Esophagus muscularis mucosa (tissue), 4 donors: ENCODE measurements around the gene DPP7. TPM values are rescaled to one million over a fixed set of nuclear protein-coding genes. Genes with fewer than 3 reads are reported as not detected.
A peak's percentile ranks its signal among the peaks of the same experiment; 100 is the strongest.

Experiments
- DNase-seq: peaks from one replicate; pipeline ENCODE4 v3.0.0-alpha.2; 2017; ENCODE audit errors: extremely low spot score
- H3K27ac ChIP-seq, 4 donors: fragments of 200-600 bp; sonication (generic); replicated peaks in 1 of 4; 1 replicate in 3 of 4; 2 replicates in 1 of 4; pipeline ENCODE4 v1.5.1; 2016 to 2019; ENCODE audit warnings: mild to moderate bottlenecking in 1 of 4
- H3K27me3 ChIP-seq, 4 donors: fragments of 200-600 bp; sonication (generic); one replicate each; pipeline versions ENCODE4 v1.5.1 to v1.6.0; 2016 to 2019
- H3K36me3 ChIP-seq, 4 donors: fragments of 200-600 bp; sonication (generic); one replicate each; pipeline ENCODE4 v1.5.1; 2016 to 2019
- H3K4me1 ChIP-seq, 4 donors: fragments of 200-600 bp; sonication (generic); one replicate each; pipeline ENCODE4 v1.5.1; 2016 to 2019
- H3K4me3 ChIP-seq, 4 donors: fragments of 200-600 bp; sonication (generic); 1 replicate in 2 of 4; 2 replicates in 2 of 4; pipeline ENCODE4 v1.5.1; 2016 to 2019; ENCODE audit warnings: mild to moderate bottlenecking in 4 of 4, moderate library complexity in 1 of 4
- H3K9me3 ChIP-seq, 4 donors: fragments of 200-600 bp; sonication (generic); 1 replicate in 3 of 4; 2 replicates in 1 of 4; pipeline ENCODE4 v1.5.1; 2016 to 2019
- CTCF ChIP-seq, 3 experiments: fragments of 200-600 bp in 2 of 3; fragments of 450-650 bp in 1 of 3; sonication (generic) in 2 of 3; IDR thresholded peaks; one replicate each; pipeline ENCODE4 v1.5.1; 2017 to 2019; ENCODE audit warnings: antibody characterized with exemption in 3 of 3, mild to moderate bottlenecking in 2 of 3, moderate library complexity in 1 of 3
- EP300 ChIP-seq: sonication (generic); formaldehyde crosslinking; IDR thresholded peaks from one replicate; pipeline ENCODE4 v1.6.1; 2017; ENCODE audit warnings: antibody characterized with exemption
- POLR2A ChIP-seq: fragments of 450-650 bp; IDR thresholded peaks from one replicate; pipeline ENCODE4 v1.6.1; 2017; ENCODE audit warnings: antibody characterized with exemption, moderate library complexity, mild to moderate bottlenecking, low read depth
- POLR2AphosphoS5 ChIP-seq, 2 donors: sonication (generic); formaldehyde crosslinking; IDR thresholded peaks; one replicate each; pipeline ENCODE4 v1.6.1; 2017; ENCODE audit warnings: antibody characterized with exemption in 2 of 2
- WGBS: methylation state at CpG from one replicate; pipeline ENCODE4 v1.1.5; 2018; 5-methylcytosine and 5-hydroxymethylcytosine counted together
- intact Hi-C: fragments of 100-400 bp; cut with DNase I; formaldehyde crosslinking; loops from one replicate; pipeline ENCODE4 v1.15.1; 2023
- total RNA-seq, 4 donors: library from RNA; depleted of rRNA; stranded (reverse); fragments of >200 nt; gene quantifications; one replicate each; pipeline versions ENCODE4 v1.1.0 to v1.2.1, GENCODE V29; 2016

The DPP7 gene
- total RNA-seq, 4 donors from 2014 or later: 90.1 to 121 (median 104) TPM

DNA sequence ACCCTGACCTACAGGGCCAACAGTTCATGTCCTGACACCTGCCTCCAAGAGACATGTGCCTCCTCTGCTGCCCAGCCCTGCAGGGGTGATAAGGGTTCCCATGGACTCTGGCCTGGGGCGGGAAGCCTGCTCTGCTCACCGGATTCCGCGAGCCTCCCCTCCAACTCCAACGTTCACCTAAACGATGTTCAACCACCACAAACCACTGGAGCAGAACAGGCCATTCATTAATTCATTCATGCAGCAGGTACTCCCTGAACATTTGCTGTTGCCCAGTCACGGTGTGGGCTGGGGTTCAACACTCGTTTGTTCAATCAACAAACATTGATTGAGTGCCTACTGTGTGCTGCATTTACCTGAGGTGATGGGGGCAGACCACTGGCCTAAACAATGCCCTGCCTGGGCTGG is 40.5 kb downstream of the DPP7 start:
- WGBS: 90% methylated on average over 8 of the region's 8 CpGs
- no peak for TF ChIP-seq POLR2AphosphoS5 (IDR thresholded peaks at IDR 0.05)
- no peak for TF ChIP-seq POLR2A
- TF ChIP-seq EP300: no peak
- no peak for TF ChIP-seq CTCF (IDR thresholded peaks at IDR 0.05)
- Histone ChIP-seq H3K9me3 (no peaks in the 10 kb centered on the region), H3K4me1 (peaks cover 23 to 50% (median 47%) of the 10 kb centered on the region in 4 donors), H3K36me3 (peaks cover 0 to 5% (median 4%) of the 10 kb centered on the region in 4 donors), H3K27ac (no peak overlapping the region), H3K4me3 (no peak overlapping the region), H3K27me3 (peaks cover 0 to 23% (median 8%) of the 10 kb centered on the region in 4 donors)
- no peak for DNase-seq
- intact Hi-C loops: no loop called here

- Histone ChIP-seq H3K27ac (peak overlapping the region in 1 of 4 donors; percentile 36), H3K9me3 (no peaks in the 10 kb centered on the region), H3K4me1 (peaks cover 12 to 25% (median 24%) of the 10 kb centered on the region in 4 donors), H3K4me3 (no peak overlapping the region), H3K36me3 (no peaks in the 10 kb centered on the region), H3K27me3 (peaks cover 0 to 25% (median 15%) of the 10 kb centered on the region in 4 donors)
- WGBS: 80% methylated on average over 1 of the region's 2 CpGs
- TF ChIP-seq POLR2AphosphoS5 (IDR thresholded peaks at IDR 0.05) (no peak), EP300 (no peak), POLR2A (no peak), CTCF (IDR thresholded peaks at IDR 0.05) (no peak)
- DNase-seq: no peak
- intact Hi-C loops: no loop called here
These were observed 43.3 kb downstream of the DPP7 start for GRCh38 chr9:137071282-137071681.

DNA sequence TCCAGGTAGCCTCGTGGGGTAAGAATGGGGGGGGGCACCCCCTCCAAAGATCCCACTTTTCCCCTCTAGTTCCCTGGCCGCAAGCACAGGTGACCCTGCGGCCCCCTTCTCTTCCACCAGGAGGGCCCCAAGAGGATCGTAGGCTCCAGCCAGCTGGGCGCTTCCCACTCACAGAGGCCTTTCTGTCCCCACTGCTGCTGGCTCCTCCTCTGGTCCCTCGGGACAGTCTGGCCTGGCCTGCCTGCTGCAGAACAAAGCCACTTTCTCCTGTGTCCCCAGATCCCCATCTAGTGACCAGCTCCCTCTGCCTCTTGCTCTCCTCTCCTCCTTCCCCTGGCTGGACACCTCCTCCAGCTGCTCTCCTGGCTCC is 43.6 kb downstream of the DPP7 start:
- peak overlapping the region; percentile 50 to 62 (median 55) for H3K27ac ChIP-seq
- WGBS: 32% methylated on average over 6 of the region's 6 CpGs
- H3K36me3 ChIP-seq: no peaks in the 10 kb centered on the region
- TF ChIP-seq POLR2A (no peak), CTCF (IDR thresholded peaks at IDR 0.05) (peak in 1 of 3 experiments; percentile 19)
- intact Hi-C loops: no loop called here
- peak overlapping the region; percentile 48 to 66 (median 54) for H3K4me3 ChIP-seq
- H3K4me1 ChIP-seq: peaks cover 12 to 25% (median 24%) of the 10 kb centered on the region in 4 donors
- peaks cover 0 to 25% (median 15%) of the 10 kb centered on the region in 4 donors for H3K27me3 ChIP-seq
- no peaks in the 10 kb centered on the region for H3K9me3 ChIP-seq
- DNase-seq: no peak

- H3K4me1 ChIP-seq: peaks cover 12 to 25% (median 24%) of the 10 kb centered on the region in 4 donors
- intact Hi-C loops: no loop called here
- peak within 1 kb of the TSS; percentile 50 to 62 (median 55) for H3K27ac ChIP-seq
- H3K36me3 ChIP-seq: no peaks in the 10 kb centered on the region
- TF ChIP-seq CTCF (IDR thresholded peaks at IDR 0.05): no peak
- TF ChIP-seq EP300: no peak
- peak in 1 of 2 donors; percentile 20 for TF ChIP-seq POLR2AphosphoS5 (IDR thresholded peaks at IDR 0.05)
- no peak for TF ChIP-seq POLR2A
- WGBS: under 1% methylated on average over 54 of the region's 74 CpGs
- DNase-seq: peak; percentile 93
- peaks cover 0 to 25% (median 15%) of the 10 kb centered on the region in 4 donors for H3K27me3 ChIP-seq
- no peaks in the 10 kb centered on the region for H3K9me3 ChIP-seq
- H3K4me3 ChIP-seq: peak within 1 kb of the TSS; percentile 48 to 66 (median 54)
These were observed 44.2 kb downstream of the DPP7 start, which contains the start of gene SAPCD2 for GRCh38 chr9:137070201-137070905. Gene SAPCD2, minus strand, starts transcription at chr9:137070557. Its CDS starts 97 bp downstream, at chr9:137070460.
